HCEC 1CT (cell line): ENCODE data around the gene FAH.

ENCODE experiments used
- DNase-seq: peaks from one replicate; pipeline ENCODE4 v3.0.0-alpha.2; 2017

Gene FAH

DNA sequence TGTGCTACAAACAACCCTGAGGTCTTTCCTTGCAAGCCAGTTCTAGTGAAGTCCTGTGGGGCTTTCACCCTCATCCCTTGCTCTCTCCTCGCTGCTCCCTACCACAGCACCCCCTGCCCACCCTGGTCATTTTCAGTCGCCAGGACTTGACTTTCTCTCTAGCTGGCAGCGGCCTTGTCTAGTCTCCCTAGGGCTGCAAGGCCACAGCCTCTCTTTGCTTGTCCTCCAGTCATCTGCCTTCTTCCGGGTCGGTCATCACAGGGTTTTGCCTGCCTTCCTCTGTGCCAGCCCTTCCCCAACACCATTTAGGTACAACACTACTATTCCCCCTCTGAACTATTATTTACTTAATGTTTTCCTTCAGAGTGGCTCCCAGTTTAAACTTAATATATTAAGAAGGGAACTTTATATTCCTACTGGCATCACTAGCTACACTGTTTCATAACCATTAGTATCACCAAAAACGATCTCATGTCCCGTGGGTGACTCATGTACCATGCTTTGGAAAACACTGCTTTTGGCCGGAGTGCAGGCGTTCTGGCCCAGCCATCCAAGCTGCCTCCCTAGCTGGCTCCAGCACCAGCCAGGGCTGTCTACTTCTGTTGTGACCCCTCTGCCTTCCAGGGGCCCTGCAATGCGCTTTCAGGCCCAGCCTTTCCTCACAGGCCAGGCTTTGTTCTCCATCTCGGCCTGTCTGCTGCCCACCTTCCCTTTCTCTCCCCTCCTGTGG, 21.4 kb downstream of the FAH start:
- DNase-seq, result peak; percentile 77

- DNase-seq, result no peak
These were observed 22.6 kb downstream of the FAH start for GRCh38 chr15:80175436-80175835.

DNA sequence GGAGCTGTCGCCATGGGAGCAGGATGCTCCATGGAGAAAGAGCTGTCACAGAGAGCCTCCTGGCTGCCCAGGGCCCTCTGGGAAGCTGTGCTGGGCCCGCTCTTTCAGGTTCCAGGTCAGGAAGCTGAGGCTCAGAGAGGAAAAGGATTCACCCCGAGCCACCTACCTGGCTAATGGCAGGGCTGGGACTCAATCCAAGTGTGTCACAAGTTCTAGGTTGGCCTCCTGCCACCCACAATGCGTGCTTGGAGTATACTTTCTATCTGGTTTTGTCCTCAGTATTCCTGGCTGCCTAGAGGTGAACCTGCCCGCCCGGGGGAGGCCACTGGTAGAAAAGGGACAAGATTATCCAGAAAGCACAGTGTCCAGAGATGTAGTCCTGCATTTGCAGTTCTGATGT, 23.6 kb downstream of the FAH start:
- DNase-seq, result no peak

DNA sequence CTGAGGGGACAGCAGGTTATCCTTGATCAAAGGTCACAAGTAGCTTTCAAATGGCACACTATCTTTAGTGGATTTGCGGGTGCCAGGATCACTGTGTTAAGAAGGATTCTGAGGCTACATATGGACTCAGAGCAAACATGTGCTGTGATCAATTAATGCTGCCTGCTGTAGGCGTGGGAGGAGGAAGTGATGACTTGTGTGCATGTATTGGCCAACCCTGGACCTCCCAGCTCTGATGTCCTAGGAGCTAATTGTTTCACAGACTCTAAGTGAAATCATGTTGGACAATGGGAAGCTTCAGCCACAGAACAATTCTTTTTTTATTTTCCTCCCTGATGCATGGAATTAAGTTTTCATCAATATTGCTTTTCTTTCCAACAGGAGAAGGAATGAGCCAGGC, 24.4 kb downstream of the FAH start:
- DNase-seq, result no peak

DNA sequence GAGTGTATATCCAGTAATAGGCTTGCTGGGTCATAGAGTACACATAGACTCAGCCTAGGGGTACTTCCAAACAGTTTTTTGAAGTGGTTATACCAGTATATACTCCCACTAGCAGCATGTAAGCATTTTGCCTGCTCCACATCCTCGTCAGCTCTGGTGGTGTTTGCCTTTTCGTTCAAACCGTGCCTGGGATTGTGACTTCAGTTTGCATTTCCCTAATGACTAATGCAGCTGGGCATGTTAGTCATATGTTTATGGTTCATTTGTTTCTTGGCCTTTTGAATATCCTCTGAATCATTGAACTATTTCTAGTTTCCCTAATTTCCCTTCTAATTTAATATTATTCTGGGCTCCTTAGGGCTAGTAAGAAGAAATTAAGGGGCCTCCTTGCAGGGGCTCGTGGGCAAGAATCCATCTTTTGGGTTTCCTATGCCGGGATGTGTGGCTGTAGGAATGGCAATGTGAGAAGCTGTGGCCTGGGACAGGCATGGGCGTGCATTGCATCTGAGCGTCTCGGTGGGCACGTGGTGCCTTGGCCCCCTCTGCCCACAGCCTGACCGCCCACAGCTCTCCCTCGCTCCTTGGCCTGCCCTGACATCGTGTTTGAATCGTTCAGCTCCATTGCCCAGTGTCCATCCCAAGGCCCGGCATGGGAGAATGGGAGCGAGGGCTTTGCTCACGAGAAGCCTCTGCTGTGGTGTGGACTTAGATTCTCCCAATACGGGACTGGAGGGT, 26.4 kb downstream of the FAH start:
- DNase-seq, result peak; percentile 95

DNA sequence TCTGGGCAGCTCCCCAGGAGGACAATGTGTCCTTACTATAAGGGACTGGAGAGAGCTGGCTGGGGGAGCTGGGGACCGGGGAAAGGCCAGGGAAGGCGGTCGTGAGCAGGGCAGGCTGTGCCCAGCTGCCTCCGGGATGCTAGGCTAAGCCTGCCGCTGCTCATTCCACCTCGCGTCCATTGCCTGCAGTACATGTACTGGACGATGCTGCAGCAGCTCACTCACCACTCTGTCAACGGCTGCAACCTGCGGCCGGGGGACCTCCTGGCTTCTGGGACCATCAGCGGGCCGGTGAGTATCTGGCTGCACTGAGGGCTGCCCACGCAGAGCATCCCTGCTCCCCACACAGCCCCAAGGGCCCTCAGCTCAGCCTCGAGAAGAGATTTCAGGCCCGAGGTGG, 27.1 kb downstream of the FAH start:
- DNase-seq, result no peak

- DNase-seq, result no peak
These were observed 27.7 kb downstream of the FAH start for GRCh38 chr15:80180468-80180867.

DNA sequence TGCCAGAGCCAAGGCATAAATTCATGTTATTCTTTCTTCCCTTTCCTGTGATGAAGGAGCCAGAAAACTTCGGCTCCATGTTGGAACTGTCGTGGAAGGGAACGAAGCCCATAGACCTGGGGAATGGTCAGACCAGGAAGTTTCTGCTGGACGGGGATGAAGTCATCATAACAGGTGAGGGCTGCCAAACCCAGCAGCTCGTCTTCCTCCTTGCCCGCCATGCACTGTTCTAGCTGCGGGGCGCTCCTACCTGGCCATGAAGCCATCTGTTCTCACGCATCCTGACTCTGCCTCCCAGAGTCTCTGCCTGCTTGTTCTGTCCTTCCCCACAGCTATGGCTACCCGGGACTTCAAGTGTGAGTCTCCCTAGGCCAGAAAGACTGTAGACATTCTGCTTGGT, 28.2 kb downstream of the FAH start:
- DNase-seq, result no peak

DNA sequence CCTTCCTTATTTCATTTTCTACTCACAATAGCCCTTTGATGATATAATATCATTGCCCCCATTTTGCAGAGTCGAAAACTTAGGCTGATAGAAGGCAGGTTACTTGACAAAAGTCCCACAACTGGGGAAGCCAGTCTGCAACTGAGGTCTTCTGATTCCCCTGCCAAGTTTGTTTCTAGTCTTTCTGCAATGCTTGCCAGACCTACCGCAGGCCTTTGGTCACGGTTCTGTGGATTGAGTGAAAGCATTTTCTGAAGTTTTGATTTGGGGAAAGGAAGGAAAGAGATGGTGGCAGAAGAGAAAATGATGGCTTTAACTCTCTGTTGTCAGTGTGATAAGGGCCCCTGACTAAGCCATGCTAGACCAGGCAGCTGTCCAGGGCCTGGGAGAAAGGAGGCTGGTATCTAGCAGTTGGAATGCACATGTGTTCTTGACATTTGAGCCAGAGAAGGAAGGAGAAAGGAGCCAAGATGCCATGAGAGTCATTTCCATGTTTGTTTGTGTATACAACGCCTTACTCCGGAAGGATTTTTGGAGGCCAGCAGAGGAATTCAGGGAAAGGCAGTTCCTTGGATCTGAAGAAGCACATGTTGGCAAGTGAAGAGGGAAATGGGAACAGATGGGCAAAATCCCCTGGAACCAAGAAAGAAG, 29.9 kb downstream of the FAH start:
- DNase-seq, result peak; percentile 82

DNA sequence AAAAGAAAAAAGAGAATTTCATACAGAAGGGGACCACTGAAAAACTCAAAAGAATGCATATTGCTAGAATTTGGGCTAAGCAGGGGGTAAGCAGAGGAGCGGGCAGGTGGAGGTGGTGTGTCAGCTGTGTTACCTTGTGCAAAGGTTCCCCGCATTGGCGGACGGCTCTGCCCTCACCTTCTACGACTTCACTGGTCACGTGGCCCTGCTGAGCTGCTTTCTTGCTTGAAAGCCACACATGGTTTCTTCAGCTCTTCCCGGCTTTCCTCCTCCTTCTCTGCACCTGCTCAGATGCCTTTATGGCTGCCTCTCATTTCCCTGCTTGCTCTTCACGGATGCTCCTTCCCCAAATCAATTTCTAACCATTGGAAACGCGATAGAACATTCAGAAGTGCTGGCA, 30.5 kb downstream of the FAH start:
- no peak for DNase-seq

GRCh38 chr15:80183886-80184285, 31.1 kb downstream of the FAH start:
- peak; percentile 31 for DNase-seq

DNA sequence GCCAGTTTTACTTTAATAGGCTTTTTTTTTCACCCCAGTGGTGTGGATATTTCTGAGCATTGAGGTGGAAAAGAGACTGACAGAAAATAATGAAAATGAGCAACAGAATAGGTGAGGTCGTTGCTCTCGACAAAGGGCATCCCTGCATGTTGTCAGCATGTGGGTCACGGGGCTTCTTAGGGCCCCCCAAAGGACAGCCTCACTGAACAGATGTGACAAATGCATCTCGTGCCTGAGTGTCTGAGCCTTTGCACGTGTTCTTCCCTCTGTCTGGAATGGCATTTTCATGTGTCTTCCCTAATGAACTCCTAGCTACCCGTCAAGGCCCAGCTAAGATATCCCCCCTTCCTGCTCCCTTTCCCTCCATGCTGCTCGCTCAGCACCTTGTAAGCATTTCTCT, 31.8 kb downstream of the FAH start:
- DNase-seq, result no peak

- no peak for DNase-seq
These were observed 32.4 kb downstream of the FAH start for GRCh38 chr15:80185152-80185551.

DNA sequence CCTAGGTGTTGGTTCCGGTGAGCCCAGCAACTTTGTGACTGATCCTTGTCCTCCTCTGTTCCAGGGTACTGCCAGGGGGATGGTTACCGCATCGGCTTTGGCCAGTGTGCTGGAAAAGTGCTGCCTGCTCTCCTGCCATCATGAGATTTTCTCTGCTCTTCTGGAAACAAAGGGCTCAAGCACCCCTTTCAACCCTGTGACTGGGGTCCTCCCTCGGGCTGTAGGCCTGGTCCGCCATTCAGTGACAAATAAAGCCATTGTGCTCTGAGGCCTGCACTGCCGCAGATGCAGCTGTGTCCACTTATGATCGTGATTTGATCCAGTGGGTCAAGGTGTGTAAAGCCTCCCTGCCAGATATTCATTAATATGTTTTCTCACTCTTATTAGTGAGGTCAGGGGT, 33.3 kb downstream of the FAH start:
- DNase-seq, result no peak

DNA sequence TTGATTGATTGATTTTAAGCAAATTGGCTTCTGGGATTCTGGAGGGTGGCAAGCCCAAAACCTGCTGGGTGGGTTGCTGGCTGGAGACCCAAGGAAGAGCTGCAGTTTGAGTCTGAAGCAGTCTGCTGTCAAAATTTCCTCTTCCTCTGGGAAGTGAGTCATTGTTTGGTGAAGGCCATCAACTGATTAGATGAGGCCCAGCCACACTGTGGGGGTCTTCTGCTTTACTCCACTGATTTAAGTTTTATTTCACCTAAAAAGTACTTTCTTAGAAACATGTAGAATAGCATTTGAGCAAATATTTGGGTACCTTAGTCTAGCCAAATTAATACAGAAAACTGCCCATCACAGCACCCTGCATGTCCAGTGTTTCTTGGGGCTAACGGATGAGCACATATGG, 33.8 kb downstream of the FAH start:
- no peak for DNase-seq

- DNase-seq, result no peak
These were observed 35.5 kb downstream of the FAH start for GRCh38 chr15:80188251-80188650.

DNA sequence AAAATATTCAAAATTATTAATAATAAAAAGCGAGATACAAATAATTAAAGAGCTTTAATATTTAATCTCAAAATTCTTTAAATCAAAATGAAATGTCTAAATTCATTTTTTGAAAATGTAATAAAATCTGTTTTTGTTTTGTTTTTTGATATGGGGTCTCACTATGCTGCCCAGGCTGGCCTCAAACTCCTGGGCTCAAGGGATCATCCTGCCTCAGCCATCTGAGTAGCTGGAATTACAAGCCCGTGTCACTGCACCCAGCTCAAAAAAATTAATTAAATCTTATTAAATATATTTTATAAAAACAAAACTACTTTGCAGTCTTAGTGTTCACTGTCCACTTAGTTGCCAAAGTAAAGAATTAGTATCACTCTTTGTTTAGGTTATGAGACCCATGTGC, 38.4 kb downstream of the FAH start:
- DNase-seq, result no peak

GRCh38 chr15:80191897-80192595, 39.2 kb downstream of the FAH start:
- DNase-seq, result no peak

DNA sequence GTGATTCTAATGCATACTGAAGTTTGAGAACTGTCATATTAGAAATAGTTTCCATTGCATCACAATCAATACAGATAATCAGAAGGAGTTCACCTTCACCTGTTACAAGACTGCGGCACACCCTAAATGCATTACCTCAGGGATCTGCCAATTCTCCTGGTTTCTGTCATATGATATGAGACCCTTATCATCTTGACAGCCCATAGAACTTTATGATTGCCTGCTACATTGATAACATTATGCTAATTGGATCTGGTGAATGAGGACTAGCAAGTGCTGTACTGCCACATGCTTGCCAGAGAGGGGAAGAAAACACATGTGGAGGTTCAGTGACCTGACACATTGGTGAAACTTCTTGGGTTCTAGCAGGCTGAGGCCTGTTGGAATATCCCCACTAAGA, 41.4 kb downstream of the FAH start:
- no peak for DNase-seq

- no peak for DNase-seq
These were observed 42.1 kb downstream of the FAH start for GRCh38 chr15:80194914-80195313.

DNA sequence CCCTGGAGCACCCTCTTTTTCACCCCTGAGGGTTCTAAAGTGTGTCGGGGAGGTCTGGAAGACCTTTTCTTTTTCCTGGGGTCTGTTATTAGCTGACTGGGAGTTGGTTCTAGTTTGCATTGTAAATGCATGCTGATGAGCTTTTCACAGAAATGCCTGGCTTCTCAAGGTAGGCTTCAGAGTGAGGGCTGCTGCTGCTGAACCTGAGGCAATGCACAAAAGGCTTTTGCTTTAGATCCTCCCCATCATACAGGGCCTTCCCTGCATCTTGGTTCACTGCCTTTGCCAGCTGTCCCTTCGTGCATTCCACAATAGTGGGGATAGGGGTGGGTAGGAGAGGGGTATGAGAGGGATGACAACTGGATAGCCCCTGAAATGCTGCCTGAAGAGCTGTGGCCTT, 46.6 kb downstream of the FAH start:
- no peak for DNase-seq

- no peak for DNase-seq
These were observed 47.1 kb downstream of the FAH start for GRCh38 chr15:80199869-80200268.

DNA sequence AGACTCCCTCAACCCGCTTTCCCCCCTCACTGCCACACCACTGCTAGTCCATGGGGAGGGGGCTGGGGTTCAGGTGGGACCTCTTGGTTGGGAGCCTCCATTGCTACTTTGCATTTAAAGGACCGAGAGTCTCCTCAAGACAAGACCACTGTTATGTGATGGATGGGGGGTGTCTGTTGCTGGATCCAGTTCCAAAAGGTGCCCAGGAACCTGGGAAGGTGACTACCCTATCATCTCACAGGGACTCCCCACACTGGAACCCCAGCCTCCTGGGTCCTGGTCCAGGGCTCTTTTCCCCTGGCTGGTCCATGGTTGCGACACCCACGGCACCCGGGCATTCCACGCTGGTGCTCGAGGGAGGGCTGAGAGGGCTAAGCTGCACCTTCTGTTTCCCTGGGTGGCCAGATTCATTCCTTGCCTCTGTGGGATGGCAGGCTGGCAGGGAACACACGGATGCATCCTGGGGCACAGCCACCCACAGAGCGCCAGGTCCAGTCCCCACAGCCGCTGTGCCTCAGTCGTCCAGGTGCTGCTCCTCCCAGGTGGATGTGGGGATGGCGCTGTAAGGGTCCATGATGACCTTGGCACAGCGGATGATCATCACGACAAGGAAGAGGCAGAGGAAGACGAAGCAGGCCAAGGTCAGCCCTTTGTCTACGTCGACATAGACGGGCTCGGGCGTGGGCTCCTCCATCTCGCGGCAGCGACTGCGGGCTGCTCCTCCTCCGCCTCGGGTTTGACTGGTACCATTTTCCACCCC, 48.6 kb downstream of the FAH start:
- DNase-seq, result no peak
